HG03025 (cell line): Measurements from ENCODE around the gene ATP8B1.

Experiments
- ATAC-seq: cut with Tn5 transposase; IDR thresholded peaks from one replicate; pipeline ENCODE4 v1.9.1; 2021; ENCODE audit warnings: mild to moderate bottlenecking, moderate library complexity; ENCODE audit not compliant: unreplicated experiment, low FRiP score

The ATP8B1 gene

GRCh38 chr18:57631697-57632096 lies 171.4 kb downstream of the ATP8B1 start:
- no peak for ATAC-seq

GRCh38 chr18:57630754-57631595 lies 172.1 kb downstream of the ATP8B1 start:
- ATAC-seq, result no peak

- peak; percentile 83 for ATAC-seq
Observed at GRCh38 chr18:57630002-57630753, 172.9 kb downstream of the ATP8B1 start.

- ATAC-seq, result no peak
Observed at GRCh38 chr18:57629422-57629821, 173.7 kb downstream of the ATP8B1 start.

- ATAC-seq, result no peak
Observed at GRCh38 chr18:57627488-57627887, 175.6 kb downstream of the ATP8B1 start.

- ATAC-seq, result no peak
Observed at GRCh38 chr18:57624988-57625387, 178.1 kb downstream of the ATP8B1 start.

GRCh38 chr18:57621246-57621604 lies 181.9 kb downstream of the ATP8B1 start:
- ATAC-seq, result peak; percentile 22

- ATAC-seq, result no peak
Observed at GRCh38 chr18:57619876-57620275, 183.2 kb downstream of the ATP8B1 start.

GRCh38 chr18:57618910-57619309 lies 184.2 kb downstream of the ATP8B1 start:
- no peak for ATAC-seq

GRCh38 chr18:57603871-57604270 lies 199.2 kb downstream of the ATP8B1 start:
- no peak for ATAC-seq
